ENCODE results near the gene MYO3B.
"Not testable (repeated sequence)": the region's sequence is repeated elsewhere in the genome, so short reads cannot be mapped to it uniquely, and the experiment has no call there.

The MYO3B gene

DNA sequence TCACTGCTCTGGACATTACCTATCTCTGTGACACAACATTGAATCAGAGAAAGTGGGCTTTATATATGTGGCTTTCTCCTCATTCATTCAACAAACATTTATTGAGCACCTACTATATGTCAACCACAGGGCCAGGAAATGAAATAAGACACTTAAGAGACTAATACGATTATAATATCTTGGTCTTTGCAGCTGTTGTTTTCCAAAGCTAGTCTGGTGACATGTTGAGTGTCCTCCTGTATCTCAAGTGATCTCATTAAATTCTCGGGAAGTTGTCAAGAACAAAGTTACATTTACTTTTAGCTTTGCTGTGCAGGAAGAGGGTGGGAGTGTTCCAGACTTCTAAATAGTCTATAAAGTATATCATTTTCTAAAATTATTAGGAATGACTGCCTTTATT lies 372.6 kb downstream of the MYO3B start:
- no peak for DNase-seq (ENCODE audit: low read depth)
- TF ChIP-seq, protein P1, sequence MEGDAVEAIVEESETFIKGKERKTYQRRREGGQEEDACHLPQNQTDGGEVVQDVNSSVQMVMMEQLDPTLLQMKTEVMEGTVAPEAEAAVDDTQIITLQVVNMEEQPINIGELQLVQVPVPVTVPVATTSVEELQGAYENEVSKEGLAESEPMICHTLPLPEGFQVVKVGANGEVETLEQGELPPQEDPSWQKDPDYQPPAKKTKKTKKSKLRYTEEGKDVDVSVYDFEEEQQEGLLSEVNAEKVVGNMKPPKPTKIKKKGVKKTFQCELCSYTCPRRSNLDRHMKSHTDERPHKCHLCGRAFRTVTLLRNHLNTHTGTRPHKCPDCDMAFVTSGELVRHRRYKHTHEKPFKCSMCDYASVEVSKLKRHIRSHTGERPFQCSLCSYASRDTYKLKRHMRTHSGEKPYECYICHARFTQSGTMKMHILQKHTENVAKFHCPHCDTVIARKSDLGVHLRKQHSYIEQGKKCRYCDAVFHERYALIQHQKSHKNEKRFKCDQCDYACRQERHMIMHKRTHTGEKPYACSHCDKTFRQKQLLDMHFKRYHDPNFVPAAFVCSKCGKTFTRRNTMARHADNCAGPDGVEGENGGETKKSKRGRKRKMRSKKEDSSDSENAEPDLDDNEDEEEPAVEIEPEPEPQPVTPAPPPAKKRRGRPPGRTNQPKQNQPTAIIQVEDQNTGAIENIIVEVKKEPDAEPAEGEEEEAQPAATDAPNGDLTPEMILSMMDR (IDR thresholded peaks at IDR 0.05; ENCODE audit: control insufficient read depth, extremely low read depth, insufficient read depth), result no peak
- no peak overlapping the region for H3K4me3 ChIP-seq (ENCODE audit: low read depth, low read length)

DNA sequence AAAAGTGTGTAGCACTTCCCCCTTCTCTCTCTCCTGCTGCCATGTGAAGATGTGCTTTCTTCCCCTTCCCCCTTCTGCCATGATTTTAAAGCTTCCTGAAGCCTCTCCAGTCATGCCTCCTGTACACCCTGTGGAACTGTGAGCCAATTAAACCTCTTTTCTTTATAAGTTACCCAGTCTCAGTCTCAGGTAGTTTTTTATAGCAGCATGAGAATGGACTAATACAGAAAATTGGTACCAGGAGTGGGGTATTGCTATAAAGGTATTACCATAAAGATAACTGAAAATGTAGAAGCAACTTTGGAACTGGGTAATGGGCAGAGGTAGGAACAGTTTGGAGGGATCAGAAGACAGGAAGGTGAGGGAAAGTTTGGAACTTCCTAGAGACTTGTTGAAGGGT lies 374.0 kb downstream of the MYO3B start:
- not testable (repeated sequence) for DNase-seq (ENCODE audit: low read depth); H3K4me3 ChIP-seq (ENCODE audit: low read depth, low read length)

DNA sequence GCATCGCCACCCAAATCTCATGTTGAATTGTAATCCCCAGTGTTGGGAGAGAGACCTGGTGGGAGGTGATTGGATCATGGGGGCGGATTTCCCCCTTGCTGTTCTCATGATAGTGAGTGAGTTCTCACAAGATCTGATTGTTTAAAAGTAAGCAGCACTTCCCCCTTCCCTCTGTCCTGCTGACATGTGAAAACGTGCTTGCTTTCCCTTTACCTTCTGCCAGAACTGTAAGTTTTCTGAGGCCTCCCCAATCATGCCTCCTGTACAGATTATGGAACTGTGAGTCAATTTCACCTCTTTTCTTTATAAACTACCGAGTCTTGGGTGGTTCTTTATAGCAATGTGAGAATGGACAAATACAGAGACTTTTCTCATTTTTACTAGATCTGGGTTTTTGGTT lies 375.8 kb downstream of the MYO3B start:
- no peak for DNase-seq (ENCODE audit: low read depth)
- TF ChIP-seq, protein P1 (IDR thresholded peaks at IDR 0.05; ENCODE audit: control insufficient read depth, extremely low read depth, insufficient read depth), result no peak
- H3K4me3 ChIP-seq (ENCODE audit: low read depth, low read length), result no peak overlapping the region

DNA sequence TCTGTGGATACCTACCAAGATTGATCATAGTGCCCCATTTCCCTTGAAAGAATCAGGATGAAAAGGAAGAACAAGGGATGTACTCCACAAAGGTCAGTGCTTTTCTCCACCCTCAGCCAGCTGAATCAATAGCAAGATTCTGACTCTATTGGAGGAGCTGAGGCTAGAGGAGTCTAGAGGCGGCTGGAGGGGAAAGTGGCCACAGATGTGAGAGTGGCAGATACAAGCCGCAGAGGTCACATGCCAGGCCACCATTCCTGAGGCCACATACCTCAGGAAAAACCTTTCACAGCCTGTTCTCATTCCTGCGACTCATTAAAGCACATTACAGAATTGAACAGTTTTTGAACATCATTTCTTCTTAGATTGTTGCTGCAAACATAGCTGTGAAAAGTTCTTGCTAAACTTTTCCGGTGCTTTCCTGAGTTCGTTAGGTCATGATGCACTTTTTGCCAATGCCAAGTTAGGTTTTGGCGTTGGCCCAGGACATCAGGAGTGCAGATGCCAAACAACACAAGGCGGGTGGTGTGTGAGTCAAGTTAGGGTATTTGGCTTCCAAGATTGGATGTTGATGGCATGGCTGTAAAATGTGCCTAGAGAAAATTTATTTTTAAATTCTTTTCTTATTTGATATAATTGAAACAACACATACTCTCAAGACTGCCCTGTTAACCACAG lies 376.5 kb downstream of the MYO3B start:
- peak; percentile 17 for DNase-seq (ENCODE audit: low read depth)
- TF ChIP-seq, protein P1 (IDR thresholded peaks at IDR 0.05; ENCODE audit: control insufficient read depth, extremely low read depth, insufficient read depth), result no peak
- H3K4me3 ChIP-seq (ENCODE audit: low read depth, low read length), result no peak overlapping the region

DNA sequence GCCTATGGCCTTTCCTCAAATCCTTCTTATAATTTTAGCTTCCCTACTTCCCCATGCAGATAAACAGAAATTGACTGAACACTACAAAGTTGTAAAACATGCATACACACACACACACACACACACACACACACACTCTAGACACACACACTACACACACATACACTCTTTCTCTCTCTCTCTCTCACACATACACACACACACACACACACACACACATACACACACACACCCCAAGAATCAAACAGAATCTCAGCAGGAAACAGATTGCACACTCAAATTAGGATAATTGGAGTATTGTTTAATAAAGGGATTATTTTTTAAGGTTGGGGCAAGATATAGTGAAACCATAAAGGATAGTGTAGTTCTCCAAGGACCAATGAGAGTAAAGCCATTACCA lies 385.0 kb downstream of the MYO3B start:
- TF ChIP-seq, protein P1 (IDR thresholded peaks at IDR 0.05; ENCODE audit: control insufficient read depth, extremely low read depth, insufficient read depth), result no peak
- no peak overlapping the region for H3K4me3 ChIP-seq (ENCODE audit: low read depth, low read length)
- no peak for DNase-seq (ENCODE audit: low read depth)

DNA sequence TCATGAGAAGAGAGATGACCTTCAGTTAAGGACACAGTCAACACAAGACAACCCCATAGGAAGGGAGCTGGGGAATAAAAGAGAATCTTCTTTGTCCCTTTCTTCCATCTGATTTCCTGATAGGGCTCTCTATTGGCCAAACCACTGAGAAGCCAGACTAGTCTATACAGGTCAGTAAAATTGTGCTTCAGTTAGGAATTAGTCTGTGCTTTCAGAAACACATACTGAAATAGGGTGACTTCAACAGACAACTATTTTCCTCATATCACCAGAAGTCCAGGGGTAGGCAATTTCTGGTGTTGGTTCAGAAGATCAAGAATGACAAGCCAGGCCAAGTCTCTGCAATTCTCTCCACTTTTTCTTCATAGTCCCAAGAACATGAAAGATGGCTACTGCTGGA lies 385.5 kb downstream of the MYO3B start:
- no peak for DNase-seq (ENCODE audit: low read depth)
- TF ChIP-seq, protein P1 (IDR thresholded peaks at IDR 0.05; ENCODE audit: control insufficient read depth, extremely low read depth, insufficient read depth), result no peak
- H3K4me3 ChIP-seq (ENCODE audit: low read depth, low read length), result no peak overlapping the region

DNA sequence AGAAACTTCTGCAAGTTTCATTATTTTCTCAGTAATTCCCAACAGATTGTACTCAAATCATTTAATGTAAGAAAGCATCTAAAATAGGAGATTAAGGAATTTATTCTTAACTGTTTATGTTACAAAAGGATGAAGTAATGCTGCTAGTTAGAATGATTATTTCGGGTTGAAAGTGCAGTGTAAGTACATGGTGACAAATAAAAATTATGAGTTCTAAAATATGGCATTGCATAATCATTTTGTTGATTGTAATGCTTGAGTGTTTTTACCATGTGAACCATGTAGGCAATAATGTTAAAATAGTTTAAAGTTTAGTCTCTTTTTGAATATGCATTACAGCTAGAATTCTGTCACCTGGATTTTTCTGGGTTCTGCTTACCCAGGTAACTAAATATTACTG lies 388.2 kb downstream of the MYO3B start:
- H3K4me3 ChIP-seq (ENCODE audit: low read depth, low read length), result no peak overlapping the region
- DNase-seq (ENCODE audit: low read depth), result no peak
- TF ChIP-seq, protein P1 (IDR thresholded peaks at IDR 0.05; ENCODE audit: control insufficient read depth, extremely low read depth, insufficient read depth), result no peak

Data from LNCaP clone FGC (cell line).